OCI-LY1 (cell line): Measurements from ENCODE around the gene DGKD.

Experiments used
- CTCF ChIP-seq: fragments of 200-600 bp; sonication (generic), shearing (Covaris generic); IDR thresholded peaks from 2 replicates; pipeline ENCODE4 v1.5.1; 2017; ENCODE audit warnings: mild to moderate bottlenecking, antibody characterized with exemption, low read length, moderate library complexity, mixed read lengths
- EZH2 ChIP-seq: fragments of 200-600 bp; sonication (generic), shearing (Covaris generic); IDR thresholded peaks from 2 replicates; pipeline ENCODE4 v1.8.0; 2017; ENCODE audit warnings: borderline replicate concordance, mixed run types, mild to moderate bottlenecking, antibody characterized with exemption, low read length, moderate library complexity, mixed read lengths

DNA sequence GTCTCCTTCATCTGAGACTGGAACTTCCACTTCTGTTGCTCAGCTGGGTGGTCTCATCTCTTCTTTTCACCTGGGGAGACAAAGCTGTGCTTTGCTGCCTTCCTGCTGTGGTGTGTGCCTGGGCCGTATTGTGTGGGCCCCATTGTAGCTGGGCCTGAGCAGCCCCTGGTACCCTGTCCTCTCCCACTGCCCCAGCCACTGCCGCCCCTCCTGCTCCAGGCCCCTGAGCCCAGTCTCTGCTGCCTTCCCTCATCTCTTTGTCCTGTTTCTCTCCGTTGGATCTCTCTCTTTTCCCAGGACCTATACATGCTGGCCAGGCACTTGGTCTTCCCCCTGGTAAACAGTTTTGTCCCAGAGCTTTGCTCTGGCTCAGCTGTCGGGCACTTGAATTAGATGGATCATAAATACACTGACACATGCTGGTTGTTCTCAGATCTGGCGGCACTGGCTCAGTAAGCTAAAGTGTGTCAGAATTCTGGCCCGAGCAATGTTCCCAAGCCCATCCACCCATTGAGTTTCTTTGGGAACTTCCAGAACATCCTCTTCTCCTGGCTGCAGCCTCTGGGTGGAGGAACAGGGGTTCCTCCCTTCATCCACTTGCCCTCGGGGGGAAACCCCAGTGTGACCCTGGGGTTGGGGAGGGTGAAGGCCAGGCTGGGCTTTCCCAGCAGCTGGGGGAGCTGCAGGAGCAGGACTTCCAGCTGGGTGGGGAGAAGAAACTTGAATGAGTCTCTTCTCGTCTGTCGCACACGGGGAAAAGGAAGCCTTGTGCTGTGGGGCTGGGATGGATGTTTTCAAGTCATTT, 99.0 kb downstream of the DGKD start:
- TF ChIP-seq CTCF (no peak), EZH2 (no peak)
